PC-3 (cell line): ENCODE measurements around the gene NTNG1. TPM values are rescaled to one million over a fixed set of nuclear protein-coding genes. Genes with fewer than 3 reads are reported as not detected.

ENCODE experiments used
- ATAC-seq: fragments of 200-7000 bp; cut with Tn5 transposase; 2 replicates; pipeline ENCODE4 v1.9.1; 2020; ENCODE audit warnings: mild to moderate bottlenecking, moderate library complexity
- BruUV-seq: library from RNA; stranded (reverse); fragments of 400-500 nt; replicated peaks from 2 replicates; lab custom pipeline; 2021; lab: Mats Ljungman, UMichigan
- CTCF ChIA-PET: fragments of 300-600 bp; sonication (Branson Sonifier 250); formaldehyde crosslinking; loops from one replicate; lab custom pipeline; 2022; ENCODE audit warnings: antibody characterized with exemption; lab: Charles Lee
- POLR2A ChIA-PET: fragments of 300-600 bp; sonication (Branson Sonifier 250); formaldehyde crosslinking; loops from one replicate; lab custom pipeline; 2022; ENCODE audit warnings: antibody characterized with exemption; ENCODE audit not compliant: unreplicated experiment; lab: Charles Lee
- DNase-seq: peaks from one replicate; pipeline ENCODE4 v3.0.0-alpha.2; 2015
- H2AFZ ChIP-seq: fragments of 300-600 bp; sonication (generic); 2 replicates; pipeline ENCODE4 v1.6.0; 2016; ENCODE audit warnings: antibody characterized with exemption, low read length
- H3F3A ChIP-seq: fragments of 300-600 bp; sonication (generic); one replicate; pipeline ENCODE4 v1.6.0; 2017; ENCODE audit warnings: antibody characterized with exemption, low read length, control low read depth, mild to moderate bottlenecking; ENCODE audit not compliant: unreplicated experiment
- H3K27ac ChIP-seq: fragments of 300-600 bp; sonication (generic); 2 replicates; pipeline ENCODE4 v1.5.1; 2016; ENCODE audit warnings: mild to moderate bottlenecking, low read length
- H3K27me3 ChIP-seq: fragments of 300-600 bp; sonication (generic); 2 replicates; pipeline ENCODE4 v1.6.1; 2016; ENCODE audit warnings: low read length, mixed read lengths
- H3K36me3 ChIP-seq: fragments of 300-600 bp; sonication (generic); 2 replicates; pipeline ENCODE4 v1.6.1; 2016; ENCODE audit warnings: low read depth, mixed run types, low read length, mixed read lengths
- H3K4me1 ChIP-seq: fragments of 300-600 bp; sonication (generic); 2 replicates; pipeline ENCODE4 v1.5.1; 2016; ENCODE audit warnings: low read length; ENCODE audit not compliant: insufficient read depth
- H3K4me2 ChIP-seq: fragments of 300-600 bp; sonication (generic); 2 replicates; pipeline ENCODE4 v1.6.0; 2016; ENCODE audit warnings: low read length
- H3K4me3 ChIP-seq: fragments of 300-600 bp; sonication (generic); 2 replicates; pipeline ENCODE4 v1.5.1; 2016; ENCODE audit warnings: mild to moderate bottlenecking, low read length, mixed read lengths
- H3K79me2 ChIP-seq: fragments of 300-600 bp; sonication (generic); 2 replicates; pipeline ENCODE4 v1.6.1; 2017; ENCODE audit warnings: low read length, mixed read lengths
- H3K9ac ChIP-seq: fragments of 300-600 bp; sonication (generic); 2 replicates; pipeline ENCODE4 v1.6.0; 2016; ENCODE audit warnings: mild to moderate bottlenecking, low read length
- H3K9me2 ChIP-seq: fragments of 300-600 bp; sonication (generic); replicated peaks from 2 replicates; pipeline ENCODE4 v1.6.1; 2016; ENCODE audit warnings: mixed run types, low read length, mixed read lengths
- H3K9me3 ChIP-seq: fragments of 300-600 bp; sonication (generic); 2 replicates; pipeline ENCODE4 v1.6.1; 2016; ENCODE audit warnings: low read length, mixed read lengths
- H4K20me1 ChIP-seq: fragments of 300-600 bp; sonication (generic); 2 replicates; pipeline ENCODE4 v1.6.1; 2016; ENCODE audit warnings: low read length, mixed read lengths
- CTCF ChIP-seq: fragments of 300-600 bp; sonication (generic); conservative IDR thresholded peaks from 2 replicates; pipeline ENCODE4 v1.5.1; 2017; ENCODE audit warnings: antibody characterized with exemption, low read depth, mild to moderate bottlenecking, low read length
- EZH2 ChIP-seq: fragments of 300-600 bp; sonication (generic); IDR thresholded peaks from one replicate; pipeline ENCODE4 v1.6.1; 2017; ENCODE audit warnings: antibody characterized with exemption, mild to moderate bottlenecking, low read length; ENCODE audit not compliant: unreplicated experiment
- EZH2phosphoT487 ChIP-seq: fragments of 300-600 bp; sonication (generic); IDR thresholded peaks from 2 replicates; pipeline ENCODE4 v1.6.1; 2018; ENCODE audit warnings: mild to moderate bottlenecking, antibody characterized with exemption, low read length, borderline replicate concordance
- intact Hi-C: fragments of 100-400 bp; cut with micrococcal nuclease; formaldehyde crosslinking; loops from 2 replicates; pipeline ENCODE4 v1.9.0; 2023
- total RNA-seq: library from RNA; depleted of rRNA; stranded (reverse); fragments of >200 nt; gene quantifications from 2 replicates; pipeline ENCODE4 v1.2.3, GENCODE V29; 2014

Gene NTNG1
- total RNA-seq, 1 experiment from 2014 or later: 6.7 TPM

DNA sequence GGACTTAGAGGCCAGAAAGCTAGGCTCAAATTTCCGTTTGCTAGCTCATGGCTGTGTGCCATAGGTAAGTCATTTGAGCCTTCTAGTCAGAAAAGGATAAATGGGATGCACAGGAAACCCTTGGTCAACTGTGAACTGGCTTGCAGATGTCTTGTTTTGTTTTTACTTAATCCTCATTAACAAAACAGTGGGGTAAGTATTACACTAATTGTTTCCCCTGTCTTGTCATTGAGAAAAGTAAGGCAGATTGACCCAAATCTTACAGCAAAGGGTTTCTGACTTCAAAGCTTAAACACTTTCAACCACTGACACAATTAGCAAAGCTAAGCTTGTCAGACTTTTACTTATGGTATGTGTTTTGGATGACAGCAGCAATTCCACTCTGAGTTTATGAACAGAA, 291.3 kb downstream of the NTNG1 start:
- intact Hi-C loops: loop anchor here (10.0 kb wide), 1 partner anchor 167 kb away; no protein-coding TSS in a partner anchor
- H3K9ac ChIP-seq: no peak overlapping the region
- H3F3A ChIP-seq: no peaks in the 10 kb centered on the region
- H3K79me2 ChIP-seq: no peaks in the 10 kb centered on the region
- DNase-seq (no peak), ATAC-seq (no peak)
- no peaks in the 10 kb centered on the region for H3K27me3 ChIP-seq
- H3K9me2 ChIP-seq: no peaks in the 10 kb centered on the region
- no peak overlapping the region for H3K27ac ChIP-seq
- CTCF ChIA-PET: interaction anchor here (0.8 kb wide), 1 partner anchor 97 kb away, joined by 5 read pairs; no protein-coding TSS in a partner anchor
- H3K4me1 ChIP-seq: no peaks in the 10 kb centered on the region
- POLR2A ChIA-PET: no interaction called here
- TF ChIP-seq CTCF (no peak), EZH2phosphoT487 (no peak), EZH2 (no peak)
- H3K9me3 ChIP-seq: no peaks in the 10 kb centered on the region
- no peak overlapping the region for H3K4me3 ChIP-seq
- H3K4me2 ChIP-seq: no peak overlapping the region
- no peaks in the 10 kb centered on the region for H4K20me1 ChIP-seq
- H2AFZ ChIP-seq: no peak overlapping the region
- no TSS peak for BruUV-seq
- no peaks in the 10 kb centered on the region for H3K36me3 ChIP-seq

DNA sequence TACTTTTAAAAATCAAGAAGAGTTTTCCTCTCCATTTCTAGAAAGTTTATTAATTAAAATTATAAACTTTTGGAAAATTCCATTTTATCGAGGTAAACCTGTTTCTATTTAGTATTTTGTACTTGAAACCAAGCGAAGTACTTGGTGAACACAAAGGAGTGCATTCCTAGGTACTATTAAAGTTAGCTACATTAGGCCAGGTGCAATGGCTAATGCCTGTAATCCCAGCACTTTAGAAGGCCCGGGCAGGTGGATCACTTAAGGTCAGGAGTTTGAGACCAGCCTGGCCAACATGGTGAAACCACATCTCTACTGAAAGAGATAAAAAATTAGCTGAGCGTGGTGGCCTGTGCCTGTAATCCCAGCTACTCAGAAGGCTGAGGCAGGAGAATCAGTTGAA, 292.2 kb downstream of the NTNG1 start:
- ChIA-PET CTCF (no interaction called here), POLR2A (no interaction called here)
- no peak for TF ChIP-seq EZH2phosphoT487
- no peak for TF ChIP-seq EZH2
- no peak for TF ChIP-seq CTCF
- Histone ChIP-seq H3K27ac (no peak overlapping the region), H3K36me3 (no peaks in the 10 kb centered on the region), H3K9me2 (no peaks in the 10 kb centered on the region), H3K4me3 (no peak overlapping the region), H3K4me2 (no peak overlapping the region), H3K4me1 (no peaks in the 10 kb centered on the region), H3K9me3 (no peaks in the 10 kb centered on the region), H4K20me1 (no peaks in the 10 kb centered on the region), H3K9ac (no peak overlapping the region), H2AFZ (no peak overlapping the region), H3F3A (no peaks in the 10 kb centered on the region), H3K27me3 (no peaks in the 10 kb centered on the region), H3K79me2 (no peaks in the 10 kb centered on the region)
- BruUV-seq: no TSS peak
- ATAC-seq (no peak), DNase-seq (no peak)
- intact Hi-C loops: loop anchor here (10.0 kb wide), 1 partner anchor 168 kb away; no protein-coding TSS in a partner anchor

DNA sequence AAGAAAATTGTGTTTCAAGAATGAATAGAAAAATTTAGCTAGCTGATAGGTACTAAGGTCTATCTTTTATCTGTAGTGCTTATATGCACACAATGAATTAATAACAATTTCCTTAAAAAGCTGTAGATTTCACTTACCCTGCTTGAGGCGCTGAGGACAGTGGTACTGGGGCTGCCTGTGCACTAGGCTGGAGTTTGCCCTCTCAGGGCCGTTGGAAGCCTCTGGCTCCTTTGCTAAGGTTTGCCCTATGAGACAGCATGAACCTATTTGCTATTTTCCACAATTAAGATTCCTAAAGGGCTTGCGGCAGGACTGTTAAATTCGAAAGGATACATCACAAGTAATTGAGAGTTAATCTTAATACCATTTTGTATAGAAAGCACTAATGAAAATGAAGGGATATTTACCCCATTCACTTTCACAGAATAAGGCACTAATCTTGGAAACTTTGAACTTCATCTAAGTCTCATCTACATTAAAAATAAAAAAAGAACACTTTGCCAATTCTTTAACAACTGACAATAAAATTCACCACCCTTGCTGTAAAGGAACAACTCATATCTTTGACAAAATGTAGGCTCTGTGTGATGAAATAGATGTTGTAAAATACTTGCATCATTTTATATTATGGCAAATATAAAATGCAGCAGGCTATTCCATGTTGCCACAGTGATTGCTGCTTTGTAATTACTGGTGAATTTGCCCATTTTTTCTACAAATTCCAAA, 293.0 kb downstream of the NTNG1 start:
- H3K4me1 ChIP-seq: no peaks in the 10 kb centered on the region
- CTCF ChIA-PET: no interaction called here
- no peaks in the 10 kb centered on the region for H3K9me2 ChIP-seq
- ATAC-seq: no peak
- no peaks in the 10 kb centered on the region for H3K27me3 ChIP-seq
- no peak overlapping the region for H3K9ac ChIP-seq
- no peak overlapping the region for H3K4me2 ChIP-seq
- H3K79me2 ChIP-seq: no peaks in the 10 kb centered on the region
- TF ChIP-seq CTCF: no peak
- TF ChIP-seq EZH2phosphoT487: no peak
- no peak for TF ChIP-seq EZH2
- no peak for DNase-seq
- H3K9me3 ChIP-seq: no peaks in the 10 kb centered on the region
- no peak overlapping the region for H2AFZ ChIP-seq
- H3K27ac ChIP-seq: no peak overlapping the region
- POLR2A ChIA-PET: no interaction called here
- H4K20me1 ChIP-seq: no peaks in the 10 kb centered on the region
- H3F3A ChIP-seq: no peaks in the 10 kb centered on the region
- no TSS peak for BruUV-seq
- intact Hi-C loops: loop anchor here (10.0 kb wide), 1 partner anchor 169 kb away; no protein-coding TSS in a partner anchor
- no peak overlapping the region for H3K4me3 ChIP-seq
- H3K36me3 ChIP-seq: no peaks in the 10 kb centered on the region
